Esophagus squamous epithelium (tissue), 5 donors: ENCODE results near the gene MAGEA9. TPM values are rescaled to one million over a fixed set of nuclear protein-coding genes. Genes with fewer than 3 reads are reported as not detected.

Experiments
- DNase-seq: peaks from one replicate; lab custom pipeline; 2025; lab: John Stamatoyannopoulos, UW
- H3K27ac ChIP-seq, 4 donors: fragments of 200-600 bp; sonication (generic); one replicate each; pipeline ENCODE4 v1.5.1; 2016 to 2019; ENCODE audit warnings: mild to moderate bottlenecking in 1 of 4
- H3K27me3 ChIP-seq, 4 donors: fragments of 200-600 bp; sonication (generic); 1 replicate in 3 of 4; 2 replicates in 1 of 4; pipeline versions ENCODE4 v1.5.1 to v1.6.0; 2017 to 2021; ENCODE audit warnings: antibody characterized with exemption in 1 of 4
- H3K36me3 ChIP-seq, 3 donors: fragments of 200-600 bp; sonication (generic); one replicate each; pipeline ENCODE4 v1.5.1; 2016 to 2019
- H3K4me1 ChIP-seq, 3 donors: fragments of 200-600 bp; sonication (generic); one replicate each; pipeline ENCODE4 v1.5.1; 2017 to 2019
- H3K4me3 ChIP-seq, 4 donors: fragments of 200-600 bp; sonication (generic); 1 replicate in 3 of 4; 2 replicates in 1 of 4; pipeline ENCODE4 v1.5.1; 2016 to 2019; ENCODE audit warnings: mild to moderate bottlenecking in 2 of 4, moderate library complexity in 1 of 4
- H3K9me3 ChIP-seq, 3 donors: fragments of 200-600 bp; sonication (generic); one replicate each; pipeline ENCODE4 v1.5.1; 2016 to 2019
- POLR2A ChIP-seq, 4 donors: fragments of 450-650 bp; IDR thresholded peaks; one replicate each; pipeline ENCODE4 v1.6.1; 2017; ENCODE audit warnings: antibody characterized with exemption in 4 of 4, mild to moderate bottlenecking in 4 of 4, moderate library complexity in 3 of 4
- WGBS, 2 donors: methylation state at CpG; one replicate each; pipeline ENCODE4 v1.1.5; 2018; 5-methylcytosine and 5-hydroxymethylcytosine counted together
- intact Hi-C: fragments of 100-400 bp; cut with DNase I; formaldehyde crosslinking; loops from one replicate; pipeline ENCODE4 v1.15.0; 2022
- total RNA-seq, 4 donors: library from RNA; depleted of rRNA; stranded (reverse); fragments of >200 nt; gene quantifications; one replicate each; pipeline ENCODE4 v1.1.0, GENCODE V29; 2016
- TF ChIP-seq, protein P1 (sequence below), 6 experiments: fragments of 450-650 bp in 4 of 6; fragments of 200-600 bp in 2 of 6; sonication (generic) in 2 of 6; IDR thresholded peaks; one replicate each; pipeline ENCODE4 v1.5.1; 2016 to 2019; ENCODE audit warnings: antibody characterized with exemption in 6 of 6, mild to moderate bottlenecking in 4 of 6, moderate library complexity in 4 of 6
- donor health status: DM: yes; HTN: yes; CAD: no.

The MAGEA9 gene
- total RNA-seq, 4 donors from 2014 or later, result not detected

DNA sequence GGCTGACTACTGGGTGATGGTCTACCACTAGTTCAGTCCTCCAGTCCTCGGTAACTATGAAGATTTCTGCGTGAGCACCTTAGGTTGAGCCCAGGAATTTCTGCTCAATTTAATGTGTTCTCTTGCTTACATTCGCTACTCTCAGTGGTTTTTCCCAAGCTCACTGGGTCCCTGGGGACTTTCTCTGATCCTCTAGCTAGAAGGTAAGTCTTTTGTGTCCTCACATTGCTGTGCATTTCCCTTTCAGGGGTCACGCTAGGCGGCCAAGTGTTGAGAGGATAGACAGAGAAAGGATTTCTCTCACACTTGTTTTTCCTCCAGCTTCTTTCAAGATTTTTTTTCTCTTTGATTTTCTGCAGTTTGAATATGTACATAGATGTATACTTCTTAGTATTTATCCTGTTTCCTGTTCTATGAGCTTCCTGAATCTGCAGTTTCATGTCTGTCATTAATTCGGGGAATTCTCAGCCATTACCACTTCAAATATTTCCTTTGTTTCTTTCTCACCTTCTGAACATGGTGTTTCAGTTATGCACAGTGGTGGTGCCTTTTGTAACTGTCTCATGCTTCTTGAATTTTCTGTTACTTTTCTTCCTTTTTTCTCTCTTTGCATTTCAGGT lies 17.5 kb downstream of the MAGEA9 start:
- Histone ChIP-seq H3K4me3 (no peak overlapping the region), H3K4me1 (no peaks in the 10 kb centered on the region), H3K36me3 (no peaks in the 10 kb centered on the region), H3K9me3 (no peaks in the 10 kb centered on the region), H3K27ac (no peak overlapping the region), H3K27me3 (no peaks in the 10 kb centered on the region)
- no peak for DNase-seq
- TF ChIP-seq, protein P1, sequence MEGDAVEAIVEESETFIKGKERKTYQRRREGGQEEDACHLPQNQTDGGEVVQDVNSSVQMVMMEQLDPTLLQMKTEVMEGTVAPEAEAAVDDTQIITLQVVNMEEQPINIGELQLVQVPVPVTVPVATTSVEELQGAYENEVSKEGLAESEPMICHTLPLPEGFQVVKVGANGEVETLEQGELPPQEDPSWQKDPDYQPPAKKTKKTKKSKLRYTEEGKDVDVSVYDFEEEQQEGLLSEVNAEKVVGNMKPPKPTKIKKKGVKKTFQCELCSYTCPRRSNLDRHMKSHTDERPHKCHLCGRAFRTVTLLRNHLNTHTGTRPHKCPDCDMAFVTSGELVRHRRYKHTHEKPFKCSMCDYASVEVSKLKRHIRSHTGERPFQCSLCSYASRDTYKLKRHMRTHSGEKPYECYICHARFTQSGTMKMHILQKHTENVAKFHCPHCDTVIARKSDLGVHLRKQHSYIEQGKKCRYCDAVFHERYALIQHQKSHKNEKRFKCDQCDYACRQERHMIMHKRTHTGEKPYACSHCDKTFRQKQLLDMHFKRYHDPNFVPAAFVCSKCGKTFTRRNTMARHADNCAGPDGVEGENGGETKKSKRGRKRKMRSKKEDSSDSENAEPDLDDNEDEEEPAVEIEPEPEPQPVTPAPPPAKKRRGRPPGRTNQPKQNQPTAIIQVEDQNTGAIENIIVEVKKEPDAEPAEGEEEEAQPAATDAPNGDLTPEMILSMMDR (IDR thresholded peaks at IDR 0.05), result no peak
- no peak for TF ChIP-seq POLR2A (IDR thresholded peaks at IDR 0.05)
- WGBS, 2 donors, result 62 to 86% methylated on average over 3 to 6 of the region's 6 CpGs
- intact Hi-C loops, result no loop called here

DNA sequence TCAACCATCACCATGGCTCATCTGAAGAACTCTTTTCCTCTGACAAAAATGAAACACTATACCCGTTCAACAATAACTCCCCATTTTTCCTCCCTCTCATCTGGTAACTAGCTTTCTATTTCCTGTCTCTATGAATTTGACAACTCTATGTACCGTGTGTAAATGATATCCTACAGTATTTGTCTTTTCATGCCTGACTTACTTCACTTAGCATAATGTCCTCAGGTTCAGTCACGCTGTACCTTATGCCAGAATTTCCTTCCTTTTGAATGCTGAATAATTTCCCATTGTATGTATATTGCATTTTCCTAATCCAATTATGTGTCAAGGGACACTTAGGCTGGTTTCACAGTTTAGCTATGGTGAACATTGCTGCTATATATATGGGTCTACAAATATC lies 18.2 kb downstream of the MAGEA9 start:
- Histone ChIP-seq H3K9me3 (no peaks in the 10 kb centered on the region), H3K27ac (no peak overlapping the region), H3K4me1 (no peaks in the 10 kb centered on the region), H3K36me3 (no peaks in the 10 kb centered on the region), H3K4me3 (no peak overlapping the region), H3K27me3 (no peaks in the 10 kb centered on the region)
- intact Hi-C loops, result no loop called here
- 30 to 44% methylated on average over 3 of the region's 3 CpGs for WGBS, 2 donors
- no peak for DNase-seq
- TF ChIP-seq POLR2A (IDR thresholded peaks at IDR 0.05), result no peak
- TF ChIP-seq, protein P1 (IDR thresholded peaks at IDR 0.05), result no peak

DNA sequence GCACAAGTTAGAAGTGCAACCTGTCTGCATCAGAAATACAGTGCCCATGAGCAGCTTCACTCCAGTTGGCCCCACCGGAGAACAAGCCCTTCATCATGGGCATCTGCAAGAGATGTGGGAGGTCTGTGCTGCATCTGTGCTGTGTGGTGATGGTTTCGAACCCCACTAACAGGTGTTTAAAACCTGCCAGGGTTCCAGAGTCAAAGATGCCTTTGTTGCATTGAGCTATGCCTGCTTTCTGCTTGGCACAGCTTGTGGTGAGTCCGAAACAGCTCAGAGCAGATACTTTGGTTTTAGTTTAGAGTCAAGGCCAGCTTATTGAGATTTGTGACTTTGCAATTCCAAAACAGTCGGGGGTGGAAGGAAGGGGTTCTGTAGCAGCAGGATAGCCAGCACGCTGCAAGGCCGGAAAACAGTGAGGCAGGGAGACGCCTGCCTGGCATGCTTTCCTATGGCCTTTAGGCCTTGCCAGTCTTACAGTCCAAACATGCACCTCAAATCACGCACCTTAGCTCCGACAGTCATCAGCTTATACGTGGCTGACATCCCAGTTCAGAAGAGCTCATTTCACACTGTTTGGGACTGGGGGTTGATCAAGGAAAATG lies 21.8 kb downstream of the MAGEA9 start:
- Histone ChIP-seq H3K4me3 (no peak overlapping the region), H3K27me3 (no peaks in the 10 kb centered on the region), H3K27ac (no peak overlapping the region), H3K4me1 (no peaks in the 10 kb centered on the region), H3K36me3 (no peaks in the 10 kb centered on the region), H3K9me3 (no peaks in the 10 kb centered on the region)
- intact Hi-C loops, result no loop called here
- DNase-seq, result no peak
- TF ChIP-seq, protein P1 (IDR thresholded peaks at IDR 0.05), result no peak
- TF ChIP-seq POLR2A (IDR thresholded peaks at IDR 0.05), result no peak
- WGBS, 2 donors, result 89% methylated on average over 10 of the region's 10 CpGs; no CpG with 5 or more reads in 1 of the 2 donors

DNA sequence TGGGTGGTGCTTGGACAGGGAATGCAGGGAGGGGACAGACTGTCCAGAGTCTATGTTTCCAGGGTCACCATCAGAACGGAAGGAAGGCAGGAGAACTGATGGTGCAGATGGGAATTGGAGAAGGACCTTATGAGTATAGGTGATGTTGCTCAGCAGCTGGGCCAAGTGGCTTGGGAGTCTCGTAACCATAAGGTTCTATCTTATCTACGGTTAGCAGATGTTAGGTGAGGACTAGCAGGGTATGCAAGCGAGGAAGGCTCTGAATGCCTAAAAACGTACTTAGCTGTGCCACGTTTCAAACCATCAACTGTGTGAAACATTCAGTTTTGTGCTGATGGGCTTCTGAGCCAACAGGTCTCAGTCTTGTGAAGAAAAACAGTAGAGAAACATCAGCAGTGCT lies 22.4 kb downstream of the MAGEA9 start:
- Histone ChIP-seq H3K4me1 (no peaks in the 10 kb centered on the region), H3K27me3 (no peaks in the 10 kb centered on the region), H3K4me3 (no peak overlapping the region), H3K9me3 (no peaks in the 10 kb centered on the region), H3K27ac (no peak overlapping the region), H3K36me3 (no peaks in the 10 kb centered on the region)
- no peak for TF ChIP-seq POLR2A (IDR thresholded peaks at IDR 0.05)
- TF ChIP-seq, protein P1 (IDR thresholded peaks at IDR 0.05), result no peak
- 88 to 91% methylated on average over 6 of the region's 6 CpGs for WGBS, 2 donors
- DNase-seq, result no peak
- intact Hi-C loops, result no loop called here

DNA sequence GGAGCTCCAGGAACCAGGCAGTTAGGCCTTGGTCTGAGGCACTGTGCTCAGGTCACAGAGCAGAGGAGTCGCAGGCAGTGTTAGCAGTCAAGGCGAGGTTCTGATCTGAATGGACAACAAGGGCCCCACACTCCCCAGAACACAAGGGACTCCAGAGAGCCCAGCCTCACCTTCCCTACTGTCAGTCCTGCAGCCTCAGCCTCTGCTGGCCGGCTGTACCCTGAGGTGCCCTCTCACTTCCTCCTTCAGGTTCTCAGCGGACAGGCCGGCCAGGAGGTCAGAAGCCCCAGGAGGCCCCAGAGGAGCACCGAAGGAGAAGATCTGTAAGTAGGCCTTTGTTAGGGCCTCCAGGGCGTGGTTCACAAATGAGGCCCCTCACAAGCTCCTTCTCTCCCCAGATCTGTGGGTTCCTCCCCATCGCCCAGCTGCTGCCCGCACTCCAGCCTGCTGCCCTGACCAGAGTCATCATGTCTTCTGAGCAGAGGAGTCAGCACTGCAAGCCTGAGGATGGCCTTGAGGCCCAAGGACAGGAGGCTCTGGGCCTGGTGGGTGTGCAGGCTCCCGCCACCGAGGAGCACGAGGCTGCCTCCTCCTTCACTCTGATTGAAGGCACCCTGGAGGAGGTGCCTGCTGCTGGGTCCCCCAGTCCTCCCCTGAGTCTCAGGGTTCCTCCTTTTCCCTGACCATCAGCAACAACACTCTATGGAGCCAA lies 26.2 kb downstream of the MAGEA9 start:
- H3K4me3 ChIP-seq, result no peak overlapping the region
- no peak for TF ChIP-seq POLR2A (IDR thresholded peaks at IDR 0.05)
- TF ChIP-seq, protein P1 (IDR thresholded peaks at IDR 0.05), result no peak
- H3K36me3 ChIP-seq, result no peaks in the 10 kb centered on the region
- no peak for DNase-seq
- H3K9me3 ChIP-seq, result no peaks in the 10 kb centered on the region
- no peaks in the 10 kb centered on the region for H3K27me3 ChIP-seq
- intact Hi-C loops, result no loop called here
- WGBS, 2 donors, result 86 to 90% methylated on average over 2 to 9 of the region's 12 CpGs
- H3K4me1 ChIP-seq, result no peaks in the 10 kb centered on the region
- no peak overlapping the region for H3K27ac ChIP-seq
